Measurements from ENCODE around the gene RPS6KA6. TPM values are rescaled to one million over a fixed set of nuclear protein-coding genes. Genes with fewer than 3 reads are reported as not detected.
"Not testable (repeated sequence)": the region's sequence is repeated elsewhere in the genome, so short reads cannot be mapped to it uniquely, and the experiment has no call there.

RPS6KA6 gene
- total RNA-seq, 1 donor from 2014 or later = 12.4 TPM

GRCh38 chrX:84118315-84118714, 69.7 kb downstream of the RPS6KA6 start:
- Mint-ChIP-seq H3K4me3 (no peak overlapping the region), H3K4me1 (peaks cover 10% of the 10 kb centered on the region), H3K9me3 (peaks cover 49% of the 10 kb centered on the region)

GRCh38 chrX:84108584-84108983, 79.4 kb downstream of the RPS6KA6 start:
- no peak for DNase-seq (ENCODE audit: low spot score in 2 of 2, unreplicated experiment in 2 of 2)
- TF ChIP-seq, protein P1, sequence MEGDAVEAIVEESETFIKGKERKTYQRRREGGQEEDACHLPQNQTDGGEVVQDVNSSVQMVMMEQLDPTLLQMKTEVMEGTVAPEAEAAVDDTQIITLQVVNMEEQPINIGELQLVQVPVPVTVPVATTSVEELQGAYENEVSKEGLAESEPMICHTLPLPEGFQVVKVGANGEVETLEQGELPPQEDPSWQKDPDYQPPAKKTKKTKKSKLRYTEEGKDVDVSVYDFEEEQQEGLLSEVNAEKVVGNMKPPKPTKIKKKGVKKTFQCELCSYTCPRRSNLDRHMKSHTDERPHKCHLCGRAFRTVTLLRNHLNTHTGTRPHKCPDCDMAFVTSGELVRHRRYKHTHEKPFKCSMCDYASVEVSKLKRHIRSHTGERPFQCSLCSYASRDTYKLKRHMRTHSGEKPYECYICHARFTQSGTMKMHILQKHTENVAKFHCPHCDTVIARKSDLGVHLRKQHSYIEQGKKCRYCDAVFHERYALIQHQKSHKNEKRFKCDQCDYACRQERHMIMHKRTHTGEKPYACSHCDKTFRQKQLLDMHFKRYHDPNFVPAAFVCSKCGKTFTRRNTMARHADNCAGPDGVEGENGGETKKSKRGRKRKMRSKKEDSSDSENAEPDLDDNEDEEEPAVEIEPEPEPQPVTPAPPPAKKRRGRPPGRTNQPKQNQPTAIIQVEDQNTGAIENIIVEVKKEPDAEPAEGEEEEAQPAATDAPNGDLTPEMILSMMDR (IDR thresholded peaks at IDR 0.05; ENCODE audit: unreplicated experiment) = no peak
- Mint-ChIP-seq H3K36me3 (peaks cover 31% of the 10 kb centered on the region), H3K27me3 (ENCODE audit: low read depth) (no peaks in the 10 kb centered on the region), H3K4me3 (no peak overlapping the region), H3K4me1 (no peaks in the 10 kb centered on the region), H3K9me3 (peaks cover 32% of the 10 kb centered on the region), H3K27ac (no peak overlapping the region)

More at GRCh38 chrX:84118315-84118714, 69.7 kb downstream of the RPS6KA6 start:
- TF ChIP-seq, protein P1 (IDR thresholded peaks at IDR 0.05; ENCODE audit: unreplicated experiment) = no peak
- Mint-ChIP-seq H3K27ac (no peak overlapping the region), H3K36me3 (peaks cover 25% of the 10 kb centered on the region), H3K27me3 (ENCODE audit: low read depth) (no peaks in the 10 kb centered on the region)
- no peak for DNase-seq (ENCODE audit: low spot score in 2 of 2, unreplicated experiment in 2 of 2)

DNA sequence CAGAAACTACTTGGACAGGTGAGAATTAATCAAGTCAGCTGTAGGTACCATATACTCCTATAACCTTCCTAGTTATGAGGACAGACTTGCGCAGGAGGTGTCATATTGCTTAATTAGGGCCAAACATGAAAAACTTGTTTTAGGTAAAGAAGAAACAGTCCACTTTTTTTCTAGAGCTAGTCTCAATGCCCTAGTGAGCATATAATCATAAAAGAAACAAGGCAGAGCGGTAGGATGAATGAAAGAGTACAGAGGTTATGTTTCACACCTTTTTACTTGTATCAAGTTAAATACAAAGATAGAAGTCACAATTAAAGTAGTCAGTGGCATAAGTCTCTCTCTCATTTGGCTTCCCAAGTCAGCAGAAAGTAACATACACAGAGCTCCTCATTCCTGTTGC, 88.9 kb downstream of the RPS6KA6 start:
- Mint-ChIP-seq H3K36me3 (peaks cover 2% of the 10 kb centered on the region), H3K27ac (no peak overlapping the region), H3K4me1 (no peaks in the 10 kb centered on the region), H3K27me3 (ENCODE audit: low read depth) (no peaks in the 10 kb centered on the region), H3K4me3 (no peak overlapping the region), H3K9me3 (peaks cover 5% of the 10 kb centered on the region)
- TF ChIP-seq, protein P1 (IDR thresholded peaks at IDR 0.05; ENCODE audit: unreplicated experiment) = no peak
- DNase-seq (ENCODE audit: low spot score in 2 of 2, unreplicated experiment in 2 of 2) = no peak

GRCh38 chrX:84079479-84080197, 108.4 kb downstream of the RPS6KA6 start:
- not testable (repeated sequence) for H3K4me1 Mint-ChIP-seq; DNase-seq (ENCODE audit: low spot score in 2 of 2, unreplicated experiment in 2 of 2); H3K4me3 Mint-ChIP-seq; H3K27me3 Mint-ChIP-seq (ENCODE audit: low read depth); H3K27ac Mint-ChIP-seq
- H3K9me3 Mint-ChIP-seq = peaks cover 42% of the 10 kb centered on the region
- peaks cover 11% of the 10 kb centered on the region for H3K36me3 Mint-ChIP-seq

- Mint-ChIP-seq H3K9me3 (peaks cover 39% of the 10 kb centered on the region), H3K4me1 (no peaks in the 10 kb centered on the region), H3K27ac (no peak overlapping the region), H3K4me3 (no peak overlapping the region), H3K36me3 (peaks cover 11% of the 10 kb centered on the region), H3K27me3 (ENCODE audit: low read depth) (no peaks in the 10 kb centered on the region)
- TF ChIP-seq, protein P1 (IDR thresholded peaks at IDR 0.05; ENCODE audit: unreplicated experiment) = no peak
- DNase-seq (ENCODE audit: low spot score in 2 of 2, unreplicated experiment in 2 of 2) = no peak
Measured at GRCh38 chrX:84078991-84079390, 109.0 kb downstream of the RPS6KA6 start.

DNA sequence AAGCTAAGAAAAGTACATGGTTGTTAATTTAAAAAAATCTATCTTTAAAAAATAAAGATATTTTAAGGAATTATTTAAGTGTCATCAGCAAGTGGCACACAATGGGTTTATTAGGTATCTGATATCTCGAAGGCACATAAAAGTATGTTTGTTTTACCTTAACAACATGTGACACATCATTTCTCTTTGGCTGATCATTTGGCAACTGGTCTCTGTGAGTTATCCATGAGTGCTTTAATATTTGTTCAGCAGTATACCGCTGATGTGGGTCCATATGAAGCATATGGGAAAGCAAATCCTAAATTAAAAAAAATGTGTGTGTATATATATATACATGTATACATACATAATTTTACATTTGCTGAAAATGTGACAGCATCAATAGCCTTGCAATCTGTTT, 123.2 kb downstream of the RPS6KA6 start:
- no peak for DNase-seq (ENCODE audit: low spot score in 2 of 2, unreplicated experiment in 2 of 2)
- TF ChIP-seq, protein P1 (IDR thresholded peaks at IDR 0.05; ENCODE audit: unreplicated experiment) = no peak
- H3K27me3 Mint-ChIP-seq (ENCODE audit: low read depth) = no peaks in the 10 kb centered on the region

More for the DNA sequence above, 123.2 kb downstream of the RPS6KA6 start:
- peaks cover 14% of the 10 kb centered on the region for H3K36me3 Mint-ChIP-seq
- no peak overlapping the region for H3K4me3 Mint-ChIP-seq
- no peaks in the 10 kb centered on the region for H3K4me1 Mint-ChIP-seq
- H3K9me3 Mint-ChIP-seq = peaks cover 39% of the 10 kb centered on the region
- no peak overlapping the region for H3K27ac Mint-ChIP-seq
